Fibroblast of mammary gland (primary cell): ENCODE data around the gene CD40.

ENCODE experiments used
- DNase-seq: peaks from one replicate; pipeline ENCODE4 v3.0.0-alpha.2; 2010; ENCODE audit warnings: low read depth
- H3K4me3 ChIP-seq: 2 replicates; pipeline ENCODE4 v1.5.1; 2011; ENCODE audit warnings: low read depth, mild to moderate bottlenecking, low read length, moderate library complexity; ENCODE audit not compliant: control insufficient read depth
- CTCF ChIP-seq: conservative IDR thresholded peaks from 2 replicates; pipeline ENCODE4 v1.5.1; 2011; ENCODE audit warnings: low read depth, low read length, inconsistent platforms; ENCODE audit not compliant: control insufficient read depth, insufficient read depth

CD40 gene

GRCh38 chr20:46122071-46122470 lies 4.0 kb downstream of the CD40 start:
- DNase-seq, result peak; percentile 76
- H3K4me3 ChIP-seq, result no peak overlapping the region
- TF ChIP-seq CTCF, result no peak

- TF ChIP-seq CTCF, result no peak
- DNase-seq, result no peak
- H3K4me3 ChIP-seq, result no peak overlapping the region
Measured at GRCh38 chr20:46122516-46123481, 4.7 kb downstream of the CD40 start.

- no peak for TF ChIP-seq CTCF
- H3K4me3 ChIP-seq, result no peak overlapping the region
- no peak for DNase-seq
Measured at GRCh38 chr20:46123482-46124245, 5.5 kb downstream of the CD40 start.

- H3K4me3 ChIP-seq, result no peak overlapping the region
- DNase-seq, result no peak
- no peak for TF ChIP-seq CTCF
Measured at GRCh38 chr20:46126440-46127056, 8.4 kb downstream of the CD40 start.

GRCh38 chr20:46127396-46128010 lies 9.4 kb downstream of the CD40 start:
- no peak for TF ChIP-seq CTCF
- DNase-seq, result no peak
- H3K4me3 ChIP-seq, result no peak overlapping the region
